Stimulated activated effector memory CD8-positive, alpha-beta T cell treated with anti-CD3 and anti-CD28 coated beads, Interleukin-12 subunit alpha, Interleukin-12 subunit beta, amount 100 ng/mL, for 72 hours (primary cell): ENCODE measurements around the gene TBL1Y.

ENCODE experiments used
- ATAC-seq: fragments of 150-1000 bp; cut with Tn5 transposase; 2 replicates; pipeline ENCODE4 v1.10.0; 2021
- DNase-seq, 2 donors: peaks; one replicate each; pipeline ENCODE4 v3.0.0; 2021 to 2022; ENCODE audit warnings: low spot score in 2 of 2
- H3K27ac Mint-ChIP-seq: one replicate; pipeline ENCODE4 v1.8.0; 2022; ENCODE audit warnings: mild to moderate bottlenecking, mixed read lengths
- H3K36me3 Mint-ChIP-seq: one replicate; pipeline ENCODE4 v1.8.0; 2022; ENCODE audit warnings: mild to moderate bottlenecking, mixed read lengths
- H3K4me1 Mint-ChIP-seq: one replicate; pipeline ENCODE4 v1.8.0; 2022; ENCODE audit warnings: mixed read lengths
- H3K4me3 Mint-ChIP-seq: one replicate; pipeline ENCODE4 v1.8.0; 2022; ENCODE audit warnings: mild to moderate bottlenecking, mixed read lengths
- H3K9me3 Mint-ChIP-seq: one replicate; pipeline ENCODE4 v1.8.0; 2022; ENCODE audit warnings: mixed read lengths

TBL1Y gene

GRCh38 chrY:6947695-6948094 lies 37.2 kb downstream of the TBL1Y start:
- ATAC-seq (no peak), DNase-seq (no peak)
- H3K4me3 Mint-ChIP-seq, result no peak overlapping the region
- H3K4me1 Mint-ChIP-seq, result no peaks in the 10 kb centered on the region
- H3K36me3 Mint-ChIP-seq, result no peaks in the 10 kb centered on the region
- H3K9me3 Mint-ChIP-seq, result no peaks in the 10 kb centered on the region
- H3K27ac Mint-ChIP-seq, result no peak overlapping the region

DNA sequence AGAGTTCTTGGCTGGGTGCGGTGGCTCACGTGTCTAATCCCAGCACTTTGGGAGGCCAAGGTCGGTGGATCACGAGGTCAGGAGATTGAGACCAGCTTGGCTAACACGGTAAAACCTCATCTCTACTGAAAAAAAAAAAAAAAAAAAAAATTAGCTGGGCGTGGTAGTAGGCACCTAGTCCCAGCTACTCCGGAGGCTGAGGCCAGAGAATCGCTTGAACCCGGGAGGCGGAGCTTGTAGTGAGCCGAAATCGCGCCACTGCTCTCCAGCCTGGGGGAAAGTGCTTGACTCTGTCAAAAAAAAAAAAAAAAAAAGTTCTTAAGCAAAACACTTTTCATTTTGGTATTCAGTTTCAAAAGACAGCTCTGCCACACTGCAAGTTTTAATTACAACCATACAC lies 37.9 kb downstream of the TBL1Y start:
- H3K9me3 Mint-ChIP-seq, result no peaks in the 10 kb centered on the region
- H3K4me3 Mint-ChIP-seq, result no peak overlapping the region
- no peak for DNase-seq
- ATAC-seq, result no peak
- H3K36me3 Mint-ChIP-seq, result no peaks in the 10 kb centered on the region
- no peaks in the 10 kb centered on the region for H3K4me1 Mint-ChIP-seq
- H3K27ac Mint-ChIP-seq, result no peak overlapping the region

GRCh38 chrY:6949947-6950346 lies 39.5 kb downstream of the TBL1Y start:
- H3K4me3 Mint-ChIP-seq, result no peak overlapping the region
- DNase-seq (no peak), ATAC-seq (no peak)
- H3K9me3 Mint-ChIP-seq, result no peaks in the 10 kb centered on the region
- no peak overlapping the region for H3K27ac Mint-ChIP-seq
- H3K4me1 Mint-ChIP-seq, result no peaks in the 10 kb centered on the region
- H3K36me3 Mint-ChIP-seq, result no peaks in the 10 kb centered on the region

DNA sequence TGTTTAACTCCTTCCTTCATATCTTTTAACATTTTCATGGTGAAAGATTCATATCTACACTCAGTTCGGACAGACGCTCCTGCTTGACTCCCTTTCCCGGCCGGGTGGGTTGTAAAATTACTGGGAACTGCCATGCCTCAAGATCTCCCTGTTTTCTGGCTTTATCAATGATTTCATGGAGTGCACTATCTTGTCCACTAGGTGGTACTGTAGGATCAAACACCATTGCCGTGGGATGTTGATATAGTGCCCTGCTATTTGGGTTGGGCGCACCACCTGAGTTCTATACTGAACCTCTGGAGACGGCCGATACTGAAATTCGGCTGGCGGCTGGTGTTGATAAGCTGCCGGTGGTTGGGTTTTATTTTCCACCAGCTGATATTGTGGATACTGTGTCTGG lies 54.2 kb downstream of the TBL1Y start:
- H3K4me3 Mint-ChIP-seq, result no peak overlapping the region
- peaks cover 15% of the 10 kb centered on the region for H3K4me1 Mint-ChIP-seq
- no peaks in the 10 kb centered on the region for H3K9me3 Mint-ChIP-seq
- H3K27ac Mint-ChIP-seq, result no peak overlapping the region
- ATAC-seq (peak; percentile 69), DNase-seq (peak; percentile 2 to 62)
- no peaks in the 10 kb centered on the region for H3K36me3 Mint-ChIP-seq

- no peak overlapping the region for H3K4me3 Mint-ChIP-seq
- no peaks in the 10 kb centered on the region for H3K36me3 Mint-ChIP-seq
- H3K4me1 Mint-ChIP-seq, result peaks cover 15% of the 10 kb centered on the region
- ATAC-seq, result peak; percentile 84
- no peak overlapping the region for H3K27ac Mint-ChIP-seq
- no peaks in the 10 kb centered on the region for H3K9me3 Mint-ChIP-seq
- no peak for DNase-seq
These were observed 56.0 kb downstream of the TBL1Y start for GRCh38 chrY:6966521-6966920.

DNA sequence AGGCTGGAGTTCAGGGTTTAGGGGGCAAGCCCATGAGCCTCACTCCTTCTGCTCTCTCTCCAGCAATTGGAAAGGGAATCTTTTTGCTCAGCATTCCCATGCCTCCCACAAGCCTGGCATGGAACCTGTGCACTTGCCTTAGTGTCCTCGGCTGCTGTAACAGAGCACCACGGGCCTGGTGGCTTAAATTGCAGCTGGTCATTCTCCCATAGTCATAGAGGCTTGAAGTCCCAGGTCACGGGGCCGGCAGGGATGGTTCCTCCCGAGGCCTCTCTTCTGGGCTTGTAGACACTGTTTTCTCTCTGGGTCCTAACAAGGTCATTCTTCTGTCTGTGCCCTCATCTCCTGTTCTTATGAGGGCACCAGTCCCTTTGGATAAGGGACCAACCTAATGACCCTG lies 57.2 kb downstream of the TBL1Y start:
- peaks cover 15% of the 10 kb centered on the region for H3K4me1 Mint-ChIP-seq
- no peaks in the 10 kb centered on the region for H3K9me3 Mint-ChIP-seq
- no peaks in the 10 kb centered on the region for H3K36me3 Mint-ChIP-seq
- no peak overlapping the region for H3K27ac Mint-ChIP-seq
- no peak for DNase-seq
- no peak for ATAC-seq
- no peak overlapping the region for H3K4me3 Mint-ChIP-seq

- ATAC-seq (no peak), DNase-seq (no peak)
- Mint-ChIP-seq H3K9me3 (no peaks in the 10 kb centered on the region), H3K4me1 (peaks cover 15% of the 10 kb centered on the region), H3K4me3 (no peak overlapping the region), H3K36me3 (no peaks in the 10 kb centered on the region), H3K27ac (no peak overlapping the region)
These were observed 57.7 kb downstream of the TBL1Y start for GRCh38 chrY:6968191-6968590.

- H3K4me3 Mint-ChIP-seq, result no peak overlapping the region
- DNase-seq (no peak), ATAC-seq (no peak)
- no peaks in the 10 kb centered on the region for H3K9me3 Mint-ChIP-seq
- H3K36me3 Mint-ChIP-seq, result no peaks in the 10 kb centered on the region
- H3K4me1 Mint-ChIP-seq, result no peaks in the 10 kb centered on the region
- no peak overlapping the region for H3K27ac Mint-ChIP-seq
These were observed 61.9 kb downstream of the TBL1Y start for GRCh38 chrY:6972271-6972887.

DNA sequence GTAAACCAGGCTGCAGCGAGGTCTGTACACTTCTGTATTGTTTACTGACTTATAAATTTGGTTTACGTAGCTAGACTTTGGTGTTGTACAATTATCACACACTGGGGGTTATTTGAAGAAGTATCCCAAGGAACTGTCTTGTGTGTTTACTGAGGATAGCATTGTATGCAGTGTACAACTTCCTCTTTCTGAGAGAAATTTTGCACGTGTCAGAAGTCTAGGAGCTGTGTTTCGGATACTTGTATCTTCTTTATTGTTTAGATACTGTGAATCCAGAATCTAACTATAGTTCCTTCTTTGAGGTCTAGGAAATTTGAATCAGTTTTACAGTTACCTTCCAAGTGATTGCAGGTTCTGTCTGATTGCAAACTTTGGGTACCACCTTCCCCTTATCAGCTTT lies 64.5 kb downstream of the TBL1Y start:
- Mint-ChIP-seq H3K9me3 (no peaks in the 10 kb centered on the region), H3K4me1 (no peaks in the 10 kb centered on the region), H3K4me3 (no peak overlapping the region), H3K36me3 (no peaks in the 10 kb centered on the region), H3K27ac (no peak overlapping the region)
- ATAC-seq (no peak), DNase-seq (no peak)

DNA sequence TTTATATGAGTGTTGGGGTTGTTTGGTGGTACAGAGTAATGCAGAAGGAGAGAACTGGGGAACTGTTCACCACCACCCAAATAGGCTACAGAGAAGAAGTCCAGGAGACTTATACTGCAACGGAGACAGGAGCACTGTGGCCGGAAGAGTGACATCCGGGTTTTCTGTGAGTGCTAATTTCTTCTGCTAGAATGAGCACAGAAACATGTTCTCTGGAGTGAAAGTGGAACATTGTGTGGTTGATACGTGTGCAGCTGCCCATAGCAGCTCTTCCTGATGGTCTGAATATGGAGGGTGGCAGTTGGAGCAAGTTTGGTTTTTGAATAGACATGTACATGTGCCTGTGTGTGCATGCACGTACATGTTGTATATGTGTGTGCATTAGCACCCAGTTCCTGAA lies 67.3 kb downstream of the TBL1Y start:
- Mint-ChIP-seq H3K36me3 (no peaks in the 10 kb centered on the region), H3K4me3 (no peak overlapping the region), H3K4me1 (no peaks in the 10 kb centered on the region), H3K27ac (no peak overlapping the region), H3K9me3 (no peaks in the 10 kb centered on the region)
- DNase-seq (no peak), ATAC-seq (no peak)

DNA sequence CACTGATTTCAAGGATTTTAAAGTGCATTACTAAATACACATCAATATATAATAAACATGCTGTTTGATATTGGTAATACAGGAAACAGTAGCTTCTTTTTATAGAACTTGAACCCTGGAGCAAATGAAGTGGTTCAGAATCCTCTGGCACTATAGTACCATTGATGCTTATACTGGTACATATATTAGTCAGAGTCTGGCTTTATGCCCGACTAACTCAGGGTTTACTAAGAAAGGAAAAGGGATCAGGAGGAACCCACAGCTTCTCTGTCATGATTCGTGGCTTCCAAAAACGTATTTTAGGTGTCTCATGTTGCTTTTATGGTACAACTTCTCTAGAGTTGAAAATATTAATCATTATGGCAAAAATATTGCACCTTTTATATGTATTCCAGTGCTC lies 72.7 kb downstream of the TBL1Y start:
- DNase-seq (no peak), ATAC-seq (no peak)
- Mint-ChIP-seq H3K4me3 (no peak overlapping the region), H3K9me3 (no peaks in the 10 kb centered on the region), H3K4me1 (peaks cover 5% of the 10 kb centered on the region), H3K36me3 (no peaks in the 10 kb centered on the region), H3K27ac (no peak overlapping the region)

GRCh38 chrY:6987811-6988210 lies 77.3 kb downstream of the TBL1Y start:
- H3K4me1 Mint-ChIP-seq, result peaks cover 5% of the 10 kb centered on the region
- ATAC-seq, result no peak
- no peak for DNase-seq
- no peaks in the 10 kb centered on the region for H3K36me3 Mint-ChIP-seq
- H3K27ac Mint-ChIP-seq, result no peak overlapping the region
- no peak overlapping the region for H3K4me3 Mint-ChIP-seq
- no peaks in the 10 kb centered on the region for H3K9me3 Mint-ChIP-seq

DNA sequence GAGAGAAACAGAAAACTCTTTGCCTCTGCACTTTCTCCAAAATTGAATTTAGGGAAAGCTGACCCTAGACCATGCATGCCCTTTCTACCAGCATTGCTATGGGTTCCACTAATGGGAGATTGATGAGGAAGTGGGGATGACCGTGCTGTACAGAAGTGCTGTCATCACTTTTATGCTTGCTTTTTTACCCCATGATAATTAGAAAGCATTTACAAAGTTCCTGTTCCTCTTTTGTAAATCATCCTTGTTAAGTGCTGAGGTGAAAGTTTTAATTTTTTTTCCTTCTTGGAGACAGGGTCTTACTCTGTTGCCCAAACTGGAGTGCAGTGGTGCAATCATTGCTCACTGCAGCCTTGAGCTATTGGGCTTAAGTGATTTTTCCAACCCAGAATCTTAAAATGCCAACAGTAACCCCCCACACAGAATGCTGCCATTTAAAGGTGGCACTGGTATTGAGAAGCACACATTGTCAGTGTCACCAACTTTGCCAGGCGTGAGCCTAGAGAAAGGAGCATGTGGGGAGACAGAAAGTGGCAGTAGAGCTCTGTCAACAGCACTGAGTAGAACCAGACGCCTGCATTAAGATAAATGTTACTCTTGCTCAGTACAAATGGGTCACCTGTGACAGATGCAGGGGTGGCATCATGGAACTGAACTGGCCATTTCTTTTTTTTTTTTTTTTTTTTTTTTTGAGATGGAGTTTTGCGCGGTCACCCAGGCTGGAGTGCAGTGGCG lies 79.6 kb downstream of the TBL1Y start:
- no peak overlapping the region for H3K4me3 Mint-ChIP-seq
- no peak overlapping the region for H3K27ac Mint-ChIP-seq
- ATAC-seq (no peak), DNase-seq (no peak)
- H3K4me1 Mint-ChIP-seq, result no peaks in the 10 kb centered on the region
- H3K36me3 Mint-ChIP-seq, result no peaks in the 10 kb centered on the region
- no peaks in the 10 kb centered on the region for H3K9me3 Mint-ChIP-seq

DNA sequence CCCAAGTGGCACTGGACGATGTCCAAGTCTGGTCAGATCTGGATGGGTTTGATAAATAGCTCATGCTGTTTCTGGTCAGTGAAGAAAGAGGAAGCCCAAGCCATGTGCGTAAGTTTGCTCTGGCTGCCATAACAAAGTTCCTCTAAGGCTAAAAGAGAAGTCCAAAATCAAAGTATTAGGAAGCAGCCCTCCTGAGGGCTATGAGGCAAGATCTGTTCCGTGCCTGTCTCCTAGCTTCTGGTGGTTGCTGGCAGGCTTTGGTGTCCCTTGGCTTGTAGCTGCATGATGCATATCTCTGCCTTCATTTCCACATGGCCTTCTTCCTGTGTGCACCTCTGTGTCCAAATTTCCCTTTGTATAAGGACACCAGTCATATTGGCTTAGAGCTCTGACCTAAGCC lies 81.5 kb downstream of the TBL1Y start:
- no peaks in the 10 kb centered on the region for H3K4me1 Mint-ChIP-seq
- H3K36me3 Mint-ChIP-seq, result no peaks in the 10 kb centered on the region
- no peak for ATAC-seq
- no peak for DNase-seq
- H3K27ac Mint-ChIP-seq, result no peak overlapping the region
- no peaks in the 10 kb centered on the region for H3K9me3 Mint-ChIP-seq
- no peak overlapping the region for H3K4me3 Mint-ChIP-seq

DNA sequence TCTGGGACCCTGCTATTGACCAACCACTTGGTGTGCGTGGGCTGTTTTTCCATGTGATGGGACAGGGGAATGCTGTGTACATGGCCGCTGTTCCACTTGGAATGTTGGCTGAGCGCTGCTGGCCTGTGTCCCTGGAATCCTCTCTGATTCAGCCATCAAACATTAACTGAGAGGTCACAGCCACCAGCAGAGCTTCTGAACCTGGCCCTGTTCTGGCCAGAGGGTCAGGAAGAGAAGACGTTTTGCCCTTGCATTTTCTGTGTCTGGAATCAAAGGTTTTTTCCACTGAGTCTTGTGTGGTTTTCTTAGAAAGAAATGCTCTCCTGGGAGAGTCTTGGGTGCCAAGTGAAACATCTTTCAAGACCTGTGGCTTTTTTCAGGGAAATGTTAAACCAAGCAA lies 85.5 kb downstream of the TBL1Y start:
- no peak overlapping the region for H3K27ac Mint-ChIP-seq
- no peak overlapping the region for H3K4me3 Mint-ChIP-seq
- no peak for ATAC-seq
- no peaks in the 10 kb centered on the region for H3K9me3 Mint-ChIP-seq
- H3K4me1 Mint-ChIP-seq, result no peaks in the 10 kb centered on the region
- H3K36me3 Mint-ChIP-seq, result no peaks in the 10 kb centered on the region
- no peak for DNase-seq

GRCh38 chrY:6997503-6998066 lies 87.1 kb downstream of the TBL1Y start:
- no peak for DNase-seq
- Mint-ChIP-seq H3K9me3 (no peaks in the 10 kb centered on the region), H3K36me3 (no peaks in the 10 kb centered on the region), H3K4me1 (peaks cover 6% of the 10 kb centered on the region), H3K27ac (no peak overlapping the region), H3K4me3 (no peak overlapping the region)
- no peak for ATAC-seq
